Lower leg skin (tissue), 4 donors: ENCODE results near the gene ZC3H12C. TPM values are rescaled to one million over a fixed set of nuclear protein-coding genes. Genes with fewer than 3 reads are reported as not detected.
A peak's percentile ranks its signal among the peaks of the same experiment; 100 is the strongest.

Experiments
- DNase-seq, 2 donors: peaks; one replicate each; pipeline ENCODE4 v3.0.0-alpha.2; 2019; ENCODE audit warnings: low spot score in 2 of 2
- H3K4me3 ChIP-seq: fragments of 200-600 bp; sonication (generic); 2 replicates; pipeline ENCODE4 v1.5.1; 2017; ENCODE audit warnings: mild to moderate bottlenecking, low read depth; ENCODE audit not compliant: poor library complexity, severe bottlenecking
- CTCF ChIP-seq, 3 donors: fragments of 450-650 bp; IDR thresholded peaks; one replicate each; pipeline ENCODE4 v1.5.1; 2016; ENCODE audit warnings: antibody characterized with exemption in 3 of 3, mild to moderate bottlenecking in 3 of 3, moderate library complexity in 2 of 3
- POLR2A ChIP-seq, 2 donors: fragments of 450-650 bp; IDR thresholded peaks; one replicate each; pipeline ENCODE4 v1.6.1; 2016 to 2017; ENCODE audit warnings: antibody characterized with exemption in 2 of 2, mild to moderate bottlenecking in 1 of 2, moderate library complexity in 1 of 2
- WGBS, 2 donors: methylation state at CpG; one replicate each; pipeline ENCODE4 v1.1.5; 2018; 5-methylcytosine and 5-hydroxymethylcytosine counted together
- intact Hi-C: fragments of 100-400 bp; cut with DNase I; formaldehyde crosslinking; loops from one replicate; pipeline ENCODE4 v1.15.0; 2023; ENCODE audit warnings: low total_unique reads
- total RNA-seq, 4 donors: library from RNA; depleted of rRNA; stranded (reverse); fragments of >200 nt; gene quantifications; one replicate each; pipeline ENCODE4 v1.1.0, GENCODE V29; 2016

ZC3H12C gene
- total RNA-seq: 10 to 100 TPM; 13.7 to 22.6 (median 14.6) TPM

GRCh38 chr11:110092515-110093406, at the start of gene ZC3H12C:
Gene ZC3H12C (plus strand): TSS chr11:110093392. CDS start chr11:110093412, 20 bp downstream.
- WGBS, 2 donors: 1 to 2% methylated on average over 33 to 61 of the region's 110 CpGs
- intact Hi-C loops: no loop called here
- peak; percentile 72 to 97 for DNase-seq
- TF ChIP-seq POLR2A (IDR thresholded peaks at IDR 0.05): no peak
- no peak for TF ChIP-seq CTCF (IDR thresholded peaks at IDR 0.05)
- peak within 1 kb of the TSS; percentile 70 for H3K4me3 ChIP-seq

- no peak for TF ChIP-seq POLR2A (IDR thresholded peaks at IDR 0.05)
- TF ChIP-seq CTCF (IDR thresholded peaks at IDR 0.05): no peak
- intact Hi-C loops: no loop called here
- H3K4me3 ChIP-seq: no peak overlapping the region
- no peak for DNase-seq
- WGBS, 2 donors: 74% methylated on average over 9 of the region's 9 CpGs
Observed at GRCh38 chr11:110044226-110044968, 48.8 kb upstream of the ZC3H12C start.

GRCh38 chr11:110046775-110047380, 46.3 kb upstream of the ZC3H12C start:
- WGBS, 2 donors: 84 to 88% methylated on average over 2 of the region's 2 CpGs
- intact Hi-C loops: no loop called here
- TF ChIP-seq POLR2A (IDR thresholded peaks at IDR 0.05) (no peak), CTCF (IDR thresholded peaks at IDR 0.05) (no peak)
- no peak for DNase-seq
- H3K4me3 ChIP-seq: no peak overlapping the region

- no peak for DNase-seq
- H3K4me3 ChIP-seq: no peak overlapping the region
- intact Hi-C loops: no loop called here
- 94 to 95% methylated on average over 31 of the region's 33 CpGs for whole genome bisulfite sequencing, 2 donors
- TF ChIP-seq CTCF (IDR thresholded peaks at IDR 0.05): no peak
- TF ChIP-seq POLR2A (IDR thresholded peaks at IDR 0.05): no peak
Observed at GRCh38 chr11:110049501-110050200, 43.5 kb upstream of the ZC3H12C start.

GRCh38 chr11:110050201-110050506, 43.0 kb upstream of the ZC3H12C start:
- no peak overlapping the region for H3K4me3 ChIP-seq
- WGBS, 2 donors: 93 to 94% methylated on average over 7 to 8 of the region's 8 CpGs
- no peak for DNase-seq
- intact Hi-C loops: no loop called here
- no peak for TF ChIP-seq POLR2A (IDR thresholded peaks at IDR 0.05)
- TF ChIP-seq CTCF (IDR thresholded peaks at IDR 0.05): no peak
